HL-60 (cell line): ENCODE results near the gene C5orf24.

Experiments used
- GABPA ChIP-seq: IDR thresholded peaks from 2 replicates; pipeline ENCODE4 v1.6.1; 2012; ENCODE audit warnings: low read depth
- POLR2AphosphoS5 ChIP-seq: IDR thresholded peaks from 2 replicates; pipeline ENCODE4 v1.6.1; 2012; ENCODE audit warnings: low read depth
- TF ChIP-seq, protein P1 (sequence below): IDR thresholded peaks from one replicate; pipeline ENCODE4 v1.5.1; 2011; ENCODE audit warnings: low read length, control low read depth, inconsistent platforms; ENCODE audit not compliant: insufficient read depth

DNA sequence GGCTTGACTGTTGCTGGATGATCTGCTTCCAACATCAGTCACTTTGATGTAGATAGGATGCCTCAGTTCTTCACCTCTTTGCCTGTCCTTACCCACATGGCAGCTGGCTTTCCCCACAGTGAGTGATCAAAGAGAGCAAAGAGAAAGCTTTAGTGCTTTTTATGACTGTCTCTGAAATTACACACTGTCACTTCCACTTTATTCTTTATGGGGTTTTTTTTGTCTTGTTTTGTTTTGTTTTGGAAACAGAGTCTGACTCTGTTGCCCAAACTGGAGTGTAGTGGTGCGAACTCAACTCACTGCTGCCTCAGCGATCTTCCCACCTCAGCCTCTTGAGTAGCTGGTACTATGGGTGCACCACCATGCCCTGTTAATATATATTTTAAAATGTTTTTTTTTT is 32.4 kb upstream of the C5orf24 start:
- no peak for TF ChIP-seq GABPA
- TF ChIP-seq, protein P1, sequence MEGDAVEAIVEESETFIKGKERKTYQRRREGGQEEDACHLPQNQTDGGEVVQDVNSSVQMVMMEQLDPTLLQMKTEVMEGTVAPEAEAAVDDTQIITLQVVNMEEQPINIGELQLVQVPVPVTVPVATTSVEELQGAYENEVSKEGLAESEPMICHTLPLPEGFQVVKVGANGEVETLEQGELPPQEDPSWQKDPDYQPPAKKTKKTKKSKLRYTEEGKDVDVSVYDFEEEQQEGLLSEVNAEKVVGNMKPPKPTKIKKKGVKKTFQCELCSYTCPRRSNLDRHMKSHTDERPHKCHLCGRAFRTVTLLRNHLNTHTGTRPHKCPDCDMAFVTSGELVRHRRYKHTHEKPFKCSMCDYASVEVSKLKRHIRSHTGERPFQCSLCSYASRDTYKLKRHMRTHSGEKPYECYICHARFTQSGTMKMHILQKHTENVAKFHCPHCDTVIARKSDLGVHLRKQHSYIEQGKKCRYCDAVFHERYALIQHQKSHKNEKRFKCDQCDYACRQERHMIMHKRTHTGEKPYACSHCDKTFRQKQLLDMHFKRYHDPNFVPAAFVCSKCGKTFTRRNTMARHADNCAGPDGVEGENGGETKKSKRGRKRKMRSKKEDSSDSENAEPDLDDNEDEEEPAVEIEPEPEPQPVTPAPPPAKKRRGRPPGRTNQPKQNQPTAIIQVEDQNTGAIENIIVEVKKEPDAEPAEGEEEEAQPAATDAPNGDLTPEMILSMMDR = no peak
- no peak for TF ChIP-seq POLR2AphosphoS5
